NCI-H345 treated with DMSO at 0.1 percent for 48 hours (cell line): Measurements from ENCODE around the gene GINS1.
"Not testable (repeated sequence)": the region's sequence is repeated elsewhere in the genome, so short reads cannot be mapped to it uniquely, and the experiment has no call there.

Experiments
- DNase-seq: peaks from one replicate; lab custom pipeline; 2025; ENCODE audit not compliant: unreplicated experiment; lab: John Stamatoyannopoulos, UW

GINS1 gene

DNA sequence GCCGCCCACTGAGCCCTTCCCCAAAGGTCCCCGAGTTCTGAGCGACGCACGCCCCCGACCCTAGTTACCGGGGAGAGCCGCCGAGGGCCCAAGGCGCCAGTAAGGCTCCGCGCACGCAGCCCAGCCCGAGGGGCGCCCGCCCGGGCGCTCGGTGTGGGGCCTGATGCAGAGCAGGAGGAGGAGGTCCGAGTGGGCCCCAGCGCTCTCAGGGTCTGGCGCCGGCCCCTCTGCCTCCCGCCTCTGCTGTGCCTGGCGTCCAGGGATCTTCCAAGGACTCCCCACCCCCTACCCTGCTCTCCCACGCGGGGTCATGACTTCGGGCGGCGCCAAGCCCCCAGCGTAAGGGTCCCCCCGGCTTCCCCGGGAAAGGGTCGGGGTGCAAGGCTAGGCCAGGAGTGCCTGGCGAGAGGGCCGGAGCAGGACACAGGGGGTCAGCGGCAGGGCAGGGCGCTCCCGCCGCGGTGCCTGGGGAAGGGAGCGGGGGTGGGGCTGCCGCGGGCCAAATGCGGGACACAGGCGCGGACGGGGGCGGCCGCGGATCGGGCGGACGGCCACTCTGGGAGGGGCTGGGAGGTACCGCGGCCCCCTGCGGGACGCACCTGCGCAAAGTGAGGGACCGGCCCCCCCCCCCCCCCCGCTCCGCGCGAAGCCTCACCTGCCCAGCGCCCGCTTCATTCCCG lies 17.5 kb upstream of the GINS1 start:
- peak; percentile 43 for DNase-seq

GRCh38 chr20:25390538-25391528 lies 16.6 kb upstream of the GINS1 start, which contains the start of gene ABHD12:
ABHD12 (minus strand) TSS chr20:25390835; CDS start chr20:25390703, 132 bp downstream.
- DNase-seq: peak; percentile 94

DNA sequence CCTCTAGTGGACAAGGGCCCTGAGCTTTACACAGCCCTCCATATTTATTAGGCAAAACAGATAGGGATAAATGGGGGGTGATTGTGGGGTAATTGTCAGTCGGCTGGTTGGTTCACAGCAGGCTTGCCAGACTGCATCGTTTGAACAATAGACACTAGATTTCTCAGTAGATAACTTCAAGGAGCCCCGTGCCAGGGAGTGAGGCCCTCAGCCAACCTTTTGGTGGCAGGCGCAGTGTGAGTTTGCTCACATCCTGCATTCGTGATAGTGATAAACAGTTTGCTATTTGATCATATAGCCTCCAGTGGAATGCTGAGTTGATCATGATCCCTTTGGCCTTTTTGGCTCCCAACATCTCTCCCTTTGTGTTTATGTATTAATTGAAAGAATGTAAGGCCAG lies 13.2 kb upstream of the GINS1 start:
- DNase-seq: no peak

DNA sequence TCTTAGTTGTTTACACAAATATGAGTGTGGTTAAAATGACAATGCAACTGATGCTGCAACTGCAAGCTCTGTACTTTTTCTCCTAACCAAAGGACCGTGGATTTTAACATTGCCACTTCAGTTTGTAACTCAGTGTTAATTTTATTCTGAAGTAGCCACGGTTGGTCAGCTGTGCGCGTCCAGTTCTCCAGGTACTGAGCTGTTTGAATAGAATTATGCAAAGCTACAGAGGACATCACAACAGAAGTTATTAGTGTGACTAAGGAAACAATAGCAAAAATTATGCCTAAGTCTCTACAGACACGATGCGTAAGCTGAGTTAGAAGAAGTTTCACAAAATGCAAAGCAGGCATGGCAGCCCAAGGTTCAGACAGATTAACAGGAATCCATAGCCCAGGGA lies 12.5 kb upstream of the GINS1 start:
- no peak for DNase-seq

- no peak for DNase-seq
Observed at GRCh38 chr20:25397096-25397495, 10.4 kb upstream of the GINS1 start.

- no peak for DNase-seq
Observed at GRCh38 chr20:25397821-25398220, 9.7 kb upstream of the GINS1 start.

GRCh38 chr20:25398376-25399036 lies 9.0 kb upstream of the GINS1 start:
- DNase-seq: no peak

DNA sequence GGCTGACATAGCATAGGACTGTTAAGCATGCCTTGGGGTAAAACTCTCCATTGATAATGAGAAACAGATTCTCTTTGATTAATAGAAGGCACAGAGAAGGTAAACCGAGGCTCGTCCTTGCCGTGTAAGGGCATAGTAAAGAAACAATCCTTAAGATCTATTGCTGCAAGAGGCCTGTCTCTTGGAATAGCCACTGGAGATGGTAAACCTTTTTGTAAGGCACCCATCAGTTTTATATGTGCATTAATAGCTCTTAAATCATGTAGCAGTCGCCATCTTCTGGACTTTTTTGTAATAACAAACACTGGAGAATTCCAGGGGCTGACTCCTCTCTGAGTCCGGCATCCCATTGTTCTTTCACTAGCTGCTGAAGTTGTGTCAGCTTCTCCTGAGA lies 8.4 kb upstream of the GINS1 start:
- DNase-seq: peak; percentile 62

DNA sequence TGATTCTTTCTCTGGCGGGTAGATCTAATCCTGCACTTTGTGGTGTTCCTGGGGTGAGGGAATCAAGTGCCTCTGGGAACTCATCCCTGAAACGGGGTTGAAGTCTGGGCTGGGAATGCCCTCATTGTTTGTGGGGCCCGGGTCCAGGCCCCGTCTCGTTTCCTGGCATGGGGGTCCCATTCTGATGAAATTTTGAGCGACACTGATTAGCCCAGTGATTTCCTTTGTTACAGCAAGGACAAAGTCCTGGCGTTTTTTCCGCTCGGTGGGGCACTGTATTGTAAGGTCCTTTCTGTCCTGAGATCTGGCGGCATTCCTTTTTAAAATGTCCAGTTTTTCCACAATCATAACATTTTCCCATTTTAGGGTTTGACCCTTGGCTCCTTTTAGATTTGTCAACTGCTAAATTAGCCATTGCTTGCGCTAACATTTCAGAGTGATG lies 7.2 kb upstream of the GINS1 start:
- not testable (repeated sequence) for DNase-seq

DNA sequence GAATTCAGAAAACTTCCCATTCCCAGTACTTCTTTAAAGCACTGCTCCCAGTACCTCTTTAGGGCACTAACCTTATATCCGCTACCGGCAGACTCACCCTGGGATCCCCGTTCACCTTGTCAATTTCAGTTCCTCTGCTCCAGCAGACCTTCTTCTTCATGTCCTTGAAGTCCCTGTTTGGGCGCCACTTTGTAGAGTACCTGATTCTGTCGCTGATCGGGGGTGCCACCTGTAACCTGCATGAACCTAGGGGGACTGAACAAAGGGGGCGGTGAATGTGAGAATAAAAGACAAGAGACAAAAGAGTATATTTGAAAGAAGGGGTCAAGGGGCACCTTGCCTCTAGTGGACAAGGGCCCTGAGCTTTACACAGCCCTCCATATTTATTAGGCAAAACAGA lies 4.9 kb upstream of the GINS1 start:
- DNase-seq: no peak

DNA sequence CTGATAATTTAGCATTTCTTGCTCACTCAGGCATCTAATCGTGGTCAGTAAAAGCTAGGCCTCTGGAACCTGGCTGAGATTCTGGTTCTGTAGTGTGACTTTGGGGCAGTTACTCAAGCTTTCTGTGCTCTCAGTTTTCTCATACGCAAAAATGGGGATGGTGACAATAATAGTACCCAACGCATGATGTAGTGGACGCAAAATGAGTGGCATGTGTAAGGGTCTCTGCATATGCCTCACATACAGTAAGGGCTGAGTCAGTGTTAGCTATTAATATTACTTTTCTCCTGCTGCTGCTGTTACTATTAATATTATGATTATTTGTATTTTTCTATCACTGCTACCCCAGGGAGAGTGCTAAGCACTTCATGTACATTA lies 686 bp downstream of the GINS1 start:
- DNase-seq: no peak

- DNase-seq: no peak
Observed at GRCh38 chr20:25408890-25409289, 1.4 kb downstream of the GINS1 start.

DNA sequence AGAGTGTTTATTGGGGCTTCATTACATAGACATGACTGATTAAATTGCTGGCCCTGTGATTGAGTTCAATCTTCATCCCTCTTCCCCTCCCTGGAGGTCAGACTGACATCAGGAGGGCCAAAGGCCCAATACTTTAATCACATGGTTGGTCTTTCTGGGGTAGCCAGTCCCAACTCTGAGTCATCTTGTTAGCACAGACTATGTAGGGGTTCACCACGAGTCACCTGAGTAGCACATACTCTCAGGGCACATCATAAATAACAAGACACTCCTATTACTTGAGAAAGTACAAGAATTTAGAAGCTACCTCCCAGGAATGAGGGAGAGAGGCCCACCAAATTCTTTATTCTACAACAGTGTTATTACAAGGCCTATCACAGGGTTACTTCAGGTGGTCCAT lies 11.3 kb downstream of the GINS1 start:
- DNase-seq: no peak

GRCh38 chr20:25421102-25421501 lies 13.6 kb downstream of the GINS1 start:
- no peak for DNase-seq

DNA sequence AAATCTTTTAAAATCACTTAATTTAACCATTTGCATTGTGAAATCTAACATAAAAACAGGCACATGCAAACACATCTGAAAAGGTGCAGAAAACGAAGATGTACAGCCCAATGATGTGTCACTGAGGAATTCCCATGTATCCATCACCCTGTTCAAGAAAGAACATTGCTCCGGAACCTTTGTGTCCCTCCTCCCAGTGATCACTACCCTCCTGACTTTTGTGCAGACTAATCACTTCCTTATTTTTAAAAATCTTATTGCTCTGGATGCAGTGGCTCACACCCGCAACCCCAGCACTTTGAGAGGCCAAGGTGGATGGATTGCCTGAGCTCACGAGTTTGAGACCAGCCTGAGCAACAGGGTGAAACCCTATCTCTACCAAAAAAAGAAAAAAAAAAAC lies 14.6 kb downstream of the GINS1 start:
- no peak for DNase-seq

DNA sequence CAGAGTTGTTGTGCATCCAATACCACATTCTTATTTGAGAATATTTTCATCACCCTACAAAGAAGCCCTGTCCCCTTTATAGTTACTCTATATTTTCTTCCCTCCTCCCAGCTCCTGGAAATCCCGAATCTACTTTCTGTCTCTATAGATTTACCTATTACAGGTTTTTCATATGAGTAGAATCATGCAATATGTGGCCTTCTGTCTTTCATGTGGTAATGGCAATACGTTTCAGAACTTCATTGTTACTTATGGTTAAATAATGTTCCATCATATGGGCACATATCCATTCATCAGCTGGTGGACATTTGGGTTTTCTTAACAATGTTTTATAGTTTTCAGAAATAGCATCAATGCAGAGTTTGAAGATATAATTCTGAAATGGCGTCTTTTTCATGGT lies 17.1 kb downstream of the GINS1 start:
- no peak for DNase-seq

DNA sequence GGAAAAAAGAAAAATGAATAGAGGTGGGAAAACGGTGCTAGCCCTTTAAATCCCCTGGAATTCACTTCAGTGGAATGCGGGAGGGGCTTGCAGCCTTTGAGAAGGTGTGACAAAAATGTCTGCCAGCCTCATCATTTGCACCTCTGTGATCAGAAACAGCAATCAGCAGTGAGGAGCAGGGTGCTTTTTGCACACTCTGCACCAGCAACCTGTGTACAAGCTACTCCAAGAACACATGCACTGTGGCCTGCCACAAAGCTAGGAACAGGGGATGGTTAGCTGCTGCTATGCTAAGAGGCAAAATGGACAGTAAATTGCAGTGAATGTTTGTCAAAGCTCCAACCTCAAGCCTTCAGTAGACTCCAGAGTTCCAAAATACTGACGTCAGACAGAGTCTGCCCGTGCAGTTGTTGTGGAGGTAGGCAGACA lies 29.7 kb downstream of the GINS1 start:
- no peak for DNase-seq

DNA sequence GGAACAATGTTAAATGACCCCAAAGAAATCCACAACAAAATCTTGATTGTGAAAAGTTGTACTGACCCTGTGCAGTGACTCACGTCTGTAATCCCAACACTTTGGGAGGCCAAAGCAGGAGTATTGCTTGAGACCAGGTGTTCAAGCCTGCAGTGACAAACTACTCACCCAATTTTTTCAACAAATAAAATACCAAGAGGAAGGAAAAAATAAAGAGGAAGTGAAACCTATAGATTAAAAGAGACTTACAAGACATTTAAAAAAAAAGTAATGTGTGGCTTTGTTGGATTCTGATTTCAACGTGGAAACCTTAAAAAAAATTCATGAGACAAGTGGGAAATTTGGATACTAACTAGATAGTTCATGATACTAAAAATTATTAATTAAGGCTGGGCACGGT lies 31.9 kb downstream of the GINS1 start:
- DNase-seq: no peak

DNA sequence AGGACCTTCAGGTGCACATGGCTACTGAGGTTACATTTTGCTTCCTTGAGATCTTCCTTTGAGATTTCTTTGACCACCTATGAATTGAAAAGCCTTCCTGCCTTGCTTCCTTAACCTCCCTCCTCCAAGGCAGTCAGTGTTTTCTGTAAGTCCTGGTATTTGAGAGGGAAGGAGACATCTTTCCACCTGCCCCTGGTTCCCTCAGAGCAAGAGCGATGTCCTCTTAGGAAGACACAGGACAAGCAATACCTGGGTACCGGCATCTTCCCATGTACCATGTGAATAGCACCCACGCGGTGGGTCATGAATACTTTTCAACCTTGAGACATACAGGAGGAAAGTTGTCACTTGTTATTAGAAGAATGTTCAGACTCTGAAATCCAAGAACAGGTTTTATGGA lies 37.1 kb downstream of the GINS1 start:
- DNase-seq: no peak

GRCh38 chr20:25447671-25448070 lies 40.2 kb downstream of the GINS1 start:
- DNase-seq: no peak

DNA sequence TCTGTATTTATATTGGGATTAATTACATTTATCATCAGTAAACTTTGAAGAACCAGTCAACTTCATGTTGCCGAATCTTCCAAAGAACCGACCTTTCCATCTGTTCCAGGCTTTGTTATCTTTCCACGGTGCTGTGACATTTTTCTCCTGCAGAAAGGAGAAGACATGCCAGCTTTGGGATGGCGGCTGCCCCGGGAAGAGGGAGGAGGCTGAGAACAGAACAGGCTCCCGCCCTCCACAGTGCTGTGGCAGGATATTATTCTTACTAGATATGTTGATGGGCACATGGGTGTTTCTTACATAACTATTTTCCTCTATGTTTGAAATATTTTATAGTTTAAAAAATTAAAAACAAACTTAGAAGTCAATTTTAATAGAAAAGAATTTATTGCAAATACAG lies 44.9 kb downstream of the GINS1 start:
- DNase-seq: no peak
